Activated naive CD8-positive, alpha-beta T cell treated with anti-CD3 and anti-CD28 coated beads, Interleukin-2, amount 10 ng/mL, durations not matched to agents 7 days and 5 days (primary cell): ENCODE results near the gene NBPF4. TPM values are rescaled to one million over a fixed set of nuclear protein-coding genes. Genes with fewer than 3 reads are reported as not detected.
"Not testable (repeated sequence)": the region's sequence is repeated elsewhere in the genome, so short reads cannot be mapped to it uniquely, and the experiment has no call there.

ENCODE experiments used
- ATAC-seq: fragments of 150-1000 bp; cut with Tn5 transposase; one replicate; pipeline ENCODE4 v1.10.0; 2021; ENCODE audit warnings: low read depth, moderate library complexity
- POLR2A ChIA-PET: fragments of 350-600 bp; sonication (Branson Sonifier 250); formaldehyde crosslinking; loops from one replicate; lab custom pipeline; 2021; ENCODE audit warnings: antibody characterized with exemption; lab: Charles Lee
- DNase-seq: peaks from one replicate; pipeline ENCODE4 v3.0.0; 2021
- H3K27ac Mint-ChIP-seq: one replicate; pipeline ENCODE4 v1.8.0; 2022; ENCODE audit warnings: mild to moderate bottlenecking, mixed read lengths
- H3K27me3 Mint-ChIP-seq: one replicate; pipeline ENCODE4 v1.8.0; 2022; ENCODE audit warnings: mild to moderate bottlenecking, moderate library complexity, mixed read lengths
- H3K36me3 Mint-ChIP-seq: one replicate; pipeline ENCODE4 v1.8.0; 2021; ENCODE audit warnings: mild to moderate bottlenecking, mixed read lengths
- H3K4me1 Mint-ChIP-seq: one replicate; pipeline ENCODE4 v1.8.0; 2021; ENCODE audit warnings: mixed read lengths
- H3K4me3 Mint-ChIP-seq: one replicate; pipeline ENCODE4 v1.8.0; 2022; ENCODE audit warnings: mild to moderate bottlenecking, moderate library complexity, mixed read lengths
- H3K9me3 Mint-ChIP-seq: one replicate; pipeline ENCODE4 v1.8.0; 2021; ENCODE audit warnings: mixed read lengths
- total RNA-seq, 2 experiments: library from RNA; stranded (reverse); gene quantifications; one replicate each; pipeline ENCODE4 v1.2.3, GENCODE V29; 2021

NBPF4 gene
- total RNA-seq, 2 experiments from 2014 or later = 0.11 to 0.20 TPM

- H3K4me3 Mint-ChIP-seq, H3K27ac Mint-ChIP-seq, POLR2A ChIA-PET, H3K27me3 Mint-ChIP-seq, ATAC-seq, H3K36me3 Mint-ChIP-seq, DNase-seq, H3K4me1 Mint-ChIP-seq, H3K9me3 Mint-ChIP-seq: not testable (repeated sequence)
Observed at GRCh38 chr1:108226855-108227254, 17.0 kb downstream of the NBPF4 start.

GRCh38 chr1:108223226-108223625 lies 20.6 kb downstream of the NBPF4 start:
- ATAC-seq, H3K4me1 Mint-ChIP-seq, H3K9me3 Mint-ChIP-seq, H3K27me3 Mint-ChIP-seq, POLR2A ChIA-PET, H3K36me3 Mint-ChIP-seq, H3K4me3 Mint-ChIP-seq, DNase-seq, H3K27ac Mint-ChIP-seq: not testable (repeated sequence)

GRCh38 chr1:108217515-108218174 lies 26.2 kb downstream of the NBPF4 start:
- H3K27ac Mint-ChIP-seq, H3K4me3 Mint-ChIP-seq, H3K4me1 Mint-ChIP-seq, H3K27me3 Mint-ChIP-seq, ATAC-seq, H3K9me3 Mint-ChIP-seq, POLR2A ChIA-PET, DNase-seq, H3K36me3 Mint-ChIP-seq: not testable (repeated sequence)

- H3K4me3 Mint-ChIP-seq, POLR2A ChIA-PET, H3K4me1 Mint-ChIP-seq, H3K27ac Mint-ChIP-seq, H3K9me3 Mint-ChIP-seq, DNase-seq, ATAC-seq, H3K36me3 Mint-ChIP-seq: not testable (repeated sequence)
- peaks cover 11% of the 10 kb centered on the region for H3K27me3 Mint-ChIP-seq
Observed at GRCh38 chr1:108217007-108217406, 26.9 kb downstream of the NBPF4 start.

- H3K4me3 Mint-ChIP-seq, DNase-seq, POLR2A ChIA-PET, H3K36me3 Mint-ChIP-seq, ATAC-seq, H3K27ac Mint-ChIP-seq, H3K9me3 Mint-ChIP-seq, H3K4me1 Mint-ChIP-seq: not testable (repeated sequence)
- H3K27me3 Mint-ChIP-seq = peaks cover 19% of the 10 kb centered on the region
Observed at GRCh38 chr1:108216028-108216890, 27.6 kb downstream of the NBPF4 start.

GRCh38 chr1:108214641-108215465 lies 29.0 kb downstream of the NBPF4 start:
- H3K27ac Mint-ChIP-seq, H3K4me1 Mint-ChIP-seq, H3K36me3 Mint-ChIP-seq, DNase-seq, H3K9me3 Mint-ChIP-seq, ATAC-seq, H3K4me3 Mint-ChIP-seq, POLR2A ChIA-PET: not testable (repeated sequence)
- peaks cover 25% of the 10 kb centered on the region for H3K27me3 Mint-ChIP-seq

GRCh38 chr1:108211014-108211413 lies 32.9 kb downstream of the NBPF4 start:
- H3K36me3 Mint-ChIP-seq = no peaks in the 10 kb centered on the region
- no peak for ATAC-seq
- peaks cover 45% of the 10 kb centered on the region for H3K27me3 Mint-ChIP-seq

GRCh38 chr1:108209456-108210108 lies 34.3 kb downstream of the NBPF4 start:
- DNase-seq = no peak
- no peaks in the 10 kb centered on the region for H3K36me3 Mint-ChIP-seq
- peaks cover 2% of the 10 kb centered on the region for H3K9me3 Mint-ChIP-seq
- ATAC-seq = no peak
- peaks cover 52% of the 10 kb centered on the region for H3K27me3 Mint-ChIP-seq
- POLR2A ChIA-PET = interaction anchor here (1.1 kb wide), 1 partner anchor 9 kb away, joined by 6 read pairs; the partner anchor contains the start of gene SLC25A24
- no peak overlapping the region for H3K4me3 Mint-ChIP-seq
- H3K27ac Mint-ChIP-seq = no peak overlapping the region
- H3K4me1 Mint-ChIP-seq = peaks cover 10% of the 10 kb centered on the region

More at GRCh38 chr1:108211014-108211413, 32.9 kb downstream of the NBPF4 start:
- POLR2A ChIA-PET = no interaction called here
- Mint-ChIP-seq H3K4me1 (peaks cover 10% of the 10 kb centered on the region), H3K27ac (no peak overlapping the region), H3K4me3 (no peak overlapping the region), H3K9me3 (no peaks in the 10 kb centered on the region)
- no peak for DNase-seq

GRCh38 chr1:108208724-108209446 lies 35.0 kb downstream of the NBPF4 start:
- H3K27ac Mint-ChIP-seq = no peak overlapping the region
- DNase-seq = no peak
- no peak overlapping the region for H3K4me3 Mint-ChIP-seq
- H3K36me3 Mint-ChIP-seq = peaks cover 4% of the 10 kb centered on the region
- H3K4me1 Mint-ChIP-seq = peaks cover 10% of the 10 kb centered on the region
- POLR2A ChIA-PET = interaction anchor here (1.1 kb wide), 1 partner anchor 8 kb away, joined by 6 read pairs; the partner anchor contains the start of gene SLC25A24
- peaks cover 6% of the 10 kb centered on the region for H3K9me3 Mint-ChIP-seq
- H3K27me3 Mint-ChIP-seq = peaks cover 57% of the 10 kb centered on the region
- ATAC-seq = no peak

GRCh38 chr1:108203582-108203981 lies 40.3 kb downstream of the NBPF4 start:
- DNase-seq, H3K4me3 Mint-ChIP-seq, H3K27ac Mint-ChIP-seq, POLR2A ChIA-PET, H3K36me3 Mint-ChIP-seq, ATAC-seq, H3K9me3 Mint-ChIP-seq: not testable (repeated sequence)
- H3K27me3 Mint-ChIP-seq = peaks cover 29% of the 10 kb centered on the region
- peaks cover 12% of the 10 kb centered on the region for H3K4me1 Mint-ChIP-seq

GRCh38 chr1:108201687-108202086 lies 42.2 kb downstream of the NBPF4 start:
- H3K4me1 Mint-ChIP-seq = peaks cover 22% of the 10 kb centered on the region
- peaks cover 18% of the 10 kb centered on the region for H3K27me3 Mint-ChIP-seq
- DNase-seq (no peak), ATAC-seq (no peak)
- POLR2A ChIA-PET = no interaction called here
- H3K36me3 Mint-ChIP-seq = peaks cover 20% of the 10 kb centered on the region
- no peak overlapping the region for H3K27ac Mint-ChIP-seq
- no peak overlapping the region for H3K4me3 Mint-ChIP-seq
- peaks cover 7% of the 10 kb centered on the region for H3K9me3 Mint-ChIP-seq

GRCh38 chr1:108200687-108201051 lies 43.2 kb downstream of the NBPF4 start:
- peaks cover 28% of the 10 kb centered on the region for H3K36me3 Mint-ChIP-seq
- peak; percentile 11 for ATAC-seq
- peaks cover 25% of the 10 kb centered on the region for H3K4me1 Mint-ChIP-seq
- H3K27me3 Mint-ChIP-seq = peaks cover 11% of the 10 kb centered on the region
- POLR2A ChIA-PET = interaction anchor here (0.7 to 1.9 kb wide), 13 partner anchors 8 to 491 kb away, joined by 3 to 10 read pairs (median 6); partner anchors contain the start of genes EEIG2 and PRPF38B
- H3K4me3 Mint-ChIP-seq = peak overlapping the region; percentile 88
- DNase-seq = no peak
- peak overlapping the region; percentile 82 for H3K27ac Mint-ChIP-seq
- peaks cover 7% of the 10 kb centered on the region for H3K9me3 Mint-ChIP-seq
